ENCODE data around the gene THRSP. TPM values are rescaled to one million over a fixed set of nuclear protein-coding genes. Genes with fewer than 3 reads are reported as not detected.
A peak's percentile ranks its signal among the peaks of the same experiment; 100 is the strongest.

Gene THRSP
- total RNA-seq, 1 experiment from 2014 or later = not detected

- intact Hi-C loops (cut with micrococcal nuclease) = no loop called here
- no TSS peak for BruUV-seq (replicated peaks)
- H3K9me3 Mint-ChIP-seq (ENCODE audit: unreplicated experiment) = no peaks in the 10 kb centered on the region
- POLR2A ChIA-PET = no interaction called here
- no peak for DNase-seq (ENCODE audit: unreplicated experiment)
- peaks cover 25% of the 10 kb centered on the region for H3K4me1 Mint-ChIP-seq (ENCODE audit: insufficient read depth, unreplicated experiment)
- no peaks in the 10 kb centered on the region for H3K27me3 Mint-ChIP-seq (ENCODE audit: insufficient read depth, unreplicated experiment)
- H3K27ac Mint-ChIP-seq (ENCODE audit: low read depth, unreplicated experiment) = no peak overlapping the region
- no peaks in the 10 kb centered on the region for H3K36me3 Mint-ChIP-seq (ENCODE audit: insufficient read depth, unreplicated experiment)
- H3K4me3 Mint-ChIP-seq (ENCODE audit: unreplicated experiment) = no peak overlapping the region
- TF ChIP-seq, protein P1, sequence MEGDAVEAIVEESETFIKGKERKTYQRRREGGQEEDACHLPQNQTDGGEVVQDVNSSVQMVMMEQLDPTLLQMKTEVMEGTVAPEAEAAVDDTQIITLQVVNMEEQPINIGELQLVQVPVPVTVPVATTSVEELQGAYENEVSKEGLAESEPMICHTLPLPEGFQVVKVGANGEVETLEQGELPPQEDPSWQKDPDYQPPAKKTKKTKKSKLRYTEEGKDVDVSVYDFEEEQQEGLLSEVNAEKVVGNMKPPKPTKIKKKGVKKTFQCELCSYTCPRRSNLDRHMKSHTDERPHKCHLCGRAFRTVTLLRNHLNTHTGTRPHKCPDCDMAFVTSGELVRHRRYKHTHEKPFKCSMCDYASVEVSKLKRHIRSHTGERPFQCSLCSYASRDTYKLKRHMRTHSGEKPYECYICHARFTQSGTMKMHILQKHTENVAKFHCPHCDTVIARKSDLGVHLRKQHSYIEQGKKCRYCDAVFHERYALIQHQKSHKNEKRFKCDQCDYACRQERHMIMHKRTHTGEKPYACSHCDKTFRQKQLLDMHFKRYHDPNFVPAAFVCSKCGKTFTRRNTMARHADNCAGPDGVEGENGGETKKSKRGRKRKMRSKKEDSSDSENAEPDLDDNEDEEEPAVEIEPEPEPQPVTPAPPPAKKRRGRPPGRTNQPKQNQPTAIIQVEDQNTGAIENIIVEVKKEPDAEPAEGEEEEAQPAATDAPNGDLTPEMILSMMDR (IDR thresholded peaks at IDR 0.05; ENCODE audit: unreplicated experiment) = no peak
- CTCF ChIA-PET = interaction anchor here (0.6 to 2.9 kb wide), 2 partner anchors 9 to 10 kb away, joined by 3 to 26 read pairs; no protein-coding TSS in a partner anchor
Observed at GRCh38 chr11:78036313-78036712, 27.3 kb upstream of the THRSP start.

- POLR2A ChIA-PET = interaction anchor here (0.7 to 1.1 kb wide), 2 partner anchors 43 to 216 kb away, joined by 3 read pairs; partner anchors contain the start of genes AAMDC and NDUFC2
- TF ChIP-seq, protein P1 (IDR thresholded peaks at IDR 0.05; ENCODE audit: unreplicated experiment) = no peak
- no peaks in the 10 kb centered on the region for H3K36me3 Mint-ChIP-seq (ENCODE audit: insufficient read depth, unreplicated experiment)
- no peak overlapping the region for H3K4me3 Mint-ChIP-seq (ENCODE audit: unreplicated experiment)
- H3K27ac Mint-ChIP-seq (ENCODE audit: low read depth, unreplicated experiment) = no peak overlapping the region
- intact Hi-C loops (cut with micrococcal nuclease) = no loop called here
- DNase-seq (ENCODE audit: unreplicated experiment) = no peak
- peaks cover 25% of the 10 kb centered on the region for H3K4me1 Mint-ChIP-seq (ENCODE audit: insufficient read depth, unreplicated experiment)
- no peaks in the 10 kb centered on the region for H3K9me3 Mint-ChIP-seq (ENCODE audit: unreplicated experiment)
- CTCF ChIA-PET = interaction anchor here (2.9 kb wide), 1 partner anchor 9 kb away, joined by 26 read pairs; no protein-coding TSS in a partner anchor
- no peaks in the 10 kb centered on the region for H3K27me3 Mint-ChIP-seq (ENCODE audit: insufficient read depth, unreplicated experiment)
- BruUV-seq (replicated peaks) = no TSS peak
Observed at GRCh38 chr11:78037056-78037455, 26.6 kb upstream of the THRSP start.

DNA sequence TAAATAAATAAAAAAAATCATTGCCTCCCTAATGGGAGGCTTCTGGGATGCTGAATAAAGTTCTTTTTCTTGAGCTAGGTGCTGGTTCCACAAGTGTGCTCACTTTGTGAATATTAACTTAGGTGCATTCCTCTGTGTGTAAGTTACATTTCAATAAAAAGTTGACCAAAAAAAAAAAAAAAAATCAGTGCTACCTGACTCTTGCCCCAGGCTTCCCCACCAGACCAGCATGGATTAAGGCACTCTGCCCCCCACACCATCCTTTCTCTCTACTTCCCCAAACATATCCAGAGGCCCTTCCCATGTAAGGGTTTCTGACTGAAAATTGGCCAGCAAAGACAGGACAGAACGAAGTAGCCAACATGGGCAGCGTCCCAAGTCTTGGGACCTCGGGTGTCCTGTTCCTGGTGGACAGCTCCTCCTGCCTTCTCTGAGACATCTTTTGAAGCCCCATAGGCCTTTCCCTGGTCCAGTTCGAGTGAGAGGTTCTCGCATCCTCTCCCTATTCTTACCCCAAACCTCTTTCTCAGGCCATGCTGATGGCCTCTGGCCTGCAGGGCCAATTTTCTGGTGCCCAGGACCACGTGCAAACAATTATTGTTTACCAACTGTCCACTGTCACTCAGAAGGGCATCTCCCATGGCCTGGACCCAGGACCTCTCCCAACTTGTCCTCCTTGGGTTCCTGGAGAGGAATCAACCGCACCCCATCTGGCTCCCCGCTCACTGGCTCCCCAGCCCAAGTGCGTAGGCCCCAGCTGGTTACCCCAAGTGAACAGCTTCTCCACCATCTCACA lies 25.6 kb upstream of the THRSP start:
- TF ChIP-seq, protein P1 (IDR thresholded peaks at IDR 0.05; ENCODE audit: unreplicated experiment) = no peak
- no peak overlapping the region for H3K27ac Mint-ChIP-seq (ENCODE audit: low read depth, unreplicated experiment)
- ChIA-PET POLR2A (interaction anchor here (0.7 to 1.1 kb wide), 2 partner anchors 42 to 217 kb away, joined by 3 read pairs; partner anchors contain the start of genes AAMDC and NDUFC2), CTCF (interaction anchor here (0.9 kb wide), 1 partner anchor 157 kb away, joined by 3 read pairs; no protein-coding TSS in a partner anchor)
- intact Hi-C loops (cut with micrococcal nuclease) = no loop called here
- H3K27me3 Mint-ChIP-seq (ENCODE audit: insufficient read depth, unreplicated experiment) = no peaks in the 10 kb centered on the region
- BruUV-seq (replicated peaks) = no TSS peak
- DNase-seq (ENCODE audit: unreplicated experiment) = no peak
- H3K4me3 Mint-ChIP-seq (ENCODE audit: unreplicated experiment) = no peak overlapping the region
- peaks cover 25% of the 10 kb centered on the region for H3K4me1 Mint-ChIP-seq (ENCODE audit: insufficient read depth, unreplicated experiment)
- H3K9me3 Mint-ChIP-seq (ENCODE audit: unreplicated experiment) = no peaks in the 10 kb centered on the region
- no peaks in the 10 kb centered on the region for H3K36me3 Mint-ChIP-seq (ENCODE audit: insufficient read depth, unreplicated experiment)

DNA sequence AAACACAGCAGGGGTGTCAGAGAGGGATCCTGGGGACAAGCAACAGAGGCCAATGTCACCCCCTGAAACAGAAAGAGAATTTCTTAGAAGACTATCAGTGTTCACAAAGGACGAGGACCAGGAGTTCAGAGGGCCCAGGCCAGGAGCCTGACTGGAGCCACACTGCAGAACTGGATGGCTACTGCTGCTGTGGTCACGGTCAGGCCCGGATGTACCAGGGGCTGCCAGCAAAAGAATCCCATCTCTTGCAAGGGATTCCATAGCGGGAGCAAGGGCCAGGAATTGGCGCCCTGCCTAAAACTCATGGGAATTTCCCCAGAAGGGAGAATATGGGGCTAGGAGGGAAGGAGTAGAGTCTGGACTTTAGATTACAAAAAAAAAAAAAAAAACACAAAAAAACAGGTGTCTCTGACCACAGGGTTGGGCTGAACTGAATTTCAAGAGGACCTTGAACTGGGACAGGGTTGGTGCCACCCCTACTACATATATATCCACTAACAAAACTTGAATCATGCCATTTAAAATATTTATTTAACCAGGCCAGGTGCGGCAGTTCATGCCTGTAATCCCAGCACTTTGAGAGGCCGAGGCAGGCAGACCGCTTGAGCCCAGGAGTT lies 24.9 kb upstream of the THRSP start:
- no peak overlapping the region for H3K4me3 Mint-ChIP-seq (ENCODE audit: unreplicated experiment)
- peaks cover 25% of the 10 kb centered on the region for H3K4me1 Mint-ChIP-seq (ENCODE audit: insufficient read depth, unreplicated experiment)
- CTCF ChIA-PET = interaction anchor here (0.7 to 0.9 kb wide), 2 partner anchors 156 to 883 kb away, joined by 3 read pairs; no protein-coding TSS in a partner anchor
- H3K36me3 Mint-ChIP-seq (ENCODE audit: insufficient read depth, unreplicated experiment) = no peaks in the 10 kb centered on the region
- no TSS peak for BruUV-seq (replicated peaks)
- POLR2A ChIA-PET = interaction anchor here (2.0 kb wide), 1 partner anchor 44 kb away, joined by 8 read pairs; the partner anchor contains the start of gene INTS4
- H3K27me3 Mint-ChIP-seq (ENCODE audit: insufficient read depth, unreplicated experiment) = no peaks in the 10 kb centered on the region
- TF ChIP-seq, protein P1 (IDR thresholded peaks at IDR 0.05; ENCODE audit: unreplicated experiment) = no peak
- H3K9me3 Mint-ChIP-seq (ENCODE audit: unreplicated experiment) = no peaks in the 10 kb centered on the region
- peak; percentile 82 for DNase-seq (ENCODE audit: unreplicated experiment)
- no peak overlapping the region for H3K27ac Mint-ChIP-seq (ENCODE audit: low read depth, unreplicated experiment)
- intact Hi-C loops (cut with micrococcal nuclease) = no loop called here

Measured in MCF 10A (cell line).